Esophagus muscularis mucosa (tissue), 4 donors: ENCODE results near the gene IRX1. TPM values are rescaled to one million over a fixed set of nuclear protein-coding genes. Genes with fewer than 3 reads are reported as not detected.

ENCODE experiments used
- DNase-seq: peaks from one replicate; pipeline ENCODE4 v3.0.0-alpha.2; 2017; ENCODE audit errors: extremely low spot score
- H3K27ac ChIP-seq, 4 donors: fragments of 200-600 bp; sonication (generic); replicated peaks in 1 of 4; 1 replicate in 3 of 4; 2 replicates in 1 of 4; pipeline ENCODE4 v1.5.1; 2016 to 2019; ENCODE audit warnings: mild to moderate bottlenecking in 1 of 4
- H3K27me3 ChIP-seq, 4 donors: fragments of 200-600 bp; sonication (generic); one replicate each; pipeline versions ENCODE4 v1.5.1 to v1.6.0; 2016 to 2019
- H3K36me3 ChIP-seq, 4 donors: fragments of 200-600 bp; sonication (generic); one replicate each; pipeline ENCODE4 v1.5.1; 2016 to 2019
- H3K4me1 ChIP-seq, 4 donors: fragments of 200-600 bp; sonication (generic); one replicate each; pipeline ENCODE4 v1.5.1; 2016 to 2019
- H3K4me3 ChIP-seq, 4 donors: fragments of 200-600 bp; sonication (generic); 1 replicate in 2 of 4; 2 replicates in 2 of 4; pipeline ENCODE4 v1.5.1; 2016 to 2019; ENCODE audit warnings: mild to moderate bottlenecking in 4 of 4, moderate library complexity in 1 of 4
- H3K9me3 ChIP-seq, 4 donors: fragments of 200-600 bp; sonication (generic); 1 replicate in 3 of 4; 2 replicates in 1 of 4; pipeline ENCODE4 v1.5.1; 2016 to 2019
- EP300 ChIP-seq: sonication (generic); formaldehyde crosslinking; IDR thresholded peaks from one replicate; pipeline ENCODE4 v1.6.1; 2017; ENCODE audit warnings: antibody characterized with exemption
- POLR2A ChIP-seq: fragments of 450-650 bp; IDR thresholded peaks from one replicate; pipeline ENCODE4 v1.6.1; 2017; ENCODE audit warnings: antibody characterized with exemption, moderate library complexity, mild to moderate bottlenecking, low read depth
- POLR2AphosphoS5 ChIP-seq, 2 donors: sonication (generic); formaldehyde crosslinking; IDR thresholded peaks; one replicate each; pipeline ENCODE4 v1.6.1; 2017; ENCODE audit warnings: antibody characterized with exemption in 2 of 2
- WGBS: methylation state at CpG from one replicate; pipeline ENCODE4 v1.1.5; 2018; 5-methylcytosine and 5-hydroxymethylcytosine counted together
- intact Hi-C: fragments of 100-400 bp; cut with DNase I; formaldehyde crosslinking; loops from one replicate; pipeline ENCODE4 v1.15.1; 2023
- total RNA-seq, 4 donors: library from RNA; depleted of rRNA; stranded (reverse); fragments of >200 nt; gene quantifications; one replicate each; pipeline versions ENCODE4 v1.1.0 to v1.2.1, GENCODE V29; 2016
- TF ChIP-seq, protein P1 (sequence below), 3 experiments: fragments of 200-600 bp in 2 of 3; fragments of 450-650 bp in 1 of 3; sonication (generic) in 2 of 3; IDR thresholded peaks; one replicate each; pipeline ENCODE4 v1.5.1; 2017 to 2019; ENCODE audit warnings: antibody characterized with exemption in 3 of 3, mild to moderate bottlenecking in 2 of 3, moderate library complexity in 1 of 3

IRX1 gene
- total RNA-seq, 4 donors from 2014 or later = 0.17 TPM; not detected in 3

DNA sequence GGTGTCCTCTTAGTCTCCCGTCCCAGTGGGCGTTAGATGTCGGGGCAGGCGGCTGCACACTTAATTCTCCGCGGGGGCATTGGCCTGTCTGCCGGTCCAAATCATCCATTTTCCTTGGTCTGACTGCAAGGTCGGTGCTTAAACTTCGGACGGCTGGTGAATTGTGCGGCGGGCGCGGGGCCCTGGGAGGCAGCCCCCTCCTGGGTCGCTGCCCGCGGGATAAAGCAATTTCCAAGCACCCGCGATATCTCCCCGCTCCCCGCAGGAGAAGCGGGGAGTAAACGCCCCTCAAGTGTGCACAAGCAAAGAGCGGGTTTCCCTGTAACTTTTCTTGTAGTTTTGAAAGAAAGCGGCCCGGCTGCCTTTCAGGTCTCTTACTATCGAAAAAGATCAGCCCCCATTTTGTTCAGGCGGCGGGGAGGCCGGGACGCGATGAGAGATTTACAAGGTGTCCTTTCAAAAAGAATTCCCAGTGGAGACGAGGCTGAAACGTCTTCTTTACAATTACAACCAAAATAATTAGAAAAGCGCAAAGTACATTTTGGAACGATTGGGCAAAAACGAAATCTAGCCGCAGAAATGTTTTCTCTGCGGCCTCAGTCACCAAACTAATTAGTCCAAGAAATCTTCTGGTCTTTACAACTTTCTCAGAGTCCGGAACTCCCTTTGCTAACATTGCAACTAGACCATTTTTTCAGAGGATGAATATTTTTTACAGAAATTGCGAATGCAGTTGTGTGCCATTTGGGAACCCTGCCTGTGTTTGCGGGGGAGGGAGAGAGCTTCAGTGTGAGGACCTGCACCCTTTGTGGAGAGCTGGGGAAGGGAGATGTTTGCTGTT, 1.8 kb downstream of the IRX1 start:
- Histone ChIP-seq H3K4me1 (peaks cover 21 to 70% (median 54%) of the 10 kb centered on the region in 4 donors), H3K9me3 (no peaks in the 10 kb centered on the region), H3K36me3 (no peaks in the 10 kb centered on the region), H3K27ac (no peak overlapping the region), H3K4me3 (no peak overlapping the region), H3K27me3 (peaks cover 0 to 100% (median 70%) of the 10 kb centered on the region in 4 donors)
- no peak for TF ChIP-seq EP300
- TF ChIP-seq POLR2A = no peak
- no peak for TF ChIP-seq POLR2AphosphoS5 (IDR thresholded peaks at IDR 0.05)
- TF ChIP-seq, protein P1, sequence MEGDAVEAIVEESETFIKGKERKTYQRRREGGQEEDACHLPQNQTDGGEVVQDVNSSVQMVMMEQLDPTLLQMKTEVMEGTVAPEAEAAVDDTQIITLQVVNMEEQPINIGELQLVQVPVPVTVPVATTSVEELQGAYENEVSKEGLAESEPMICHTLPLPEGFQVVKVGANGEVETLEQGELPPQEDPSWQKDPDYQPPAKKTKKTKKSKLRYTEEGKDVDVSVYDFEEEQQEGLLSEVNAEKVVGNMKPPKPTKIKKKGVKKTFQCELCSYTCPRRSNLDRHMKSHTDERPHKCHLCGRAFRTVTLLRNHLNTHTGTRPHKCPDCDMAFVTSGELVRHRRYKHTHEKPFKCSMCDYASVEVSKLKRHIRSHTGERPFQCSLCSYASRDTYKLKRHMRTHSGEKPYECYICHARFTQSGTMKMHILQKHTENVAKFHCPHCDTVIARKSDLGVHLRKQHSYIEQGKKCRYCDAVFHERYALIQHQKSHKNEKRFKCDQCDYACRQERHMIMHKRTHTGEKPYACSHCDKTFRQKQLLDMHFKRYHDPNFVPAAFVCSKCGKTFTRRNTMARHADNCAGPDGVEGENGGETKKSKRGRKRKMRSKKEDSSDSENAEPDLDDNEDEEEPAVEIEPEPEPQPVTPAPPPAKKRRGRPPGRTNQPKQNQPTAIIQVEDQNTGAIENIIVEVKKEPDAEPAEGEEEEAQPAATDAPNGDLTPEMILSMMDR (IDR thresholded peaks at IDR 0.05) = no peak
- no peak for DNase-seq
- 16% methylated on average over 27 of the region's 42 CpGs for whole genome bisulfite sequencing
- intact Hi-C loops = no loop called here

DNA sequence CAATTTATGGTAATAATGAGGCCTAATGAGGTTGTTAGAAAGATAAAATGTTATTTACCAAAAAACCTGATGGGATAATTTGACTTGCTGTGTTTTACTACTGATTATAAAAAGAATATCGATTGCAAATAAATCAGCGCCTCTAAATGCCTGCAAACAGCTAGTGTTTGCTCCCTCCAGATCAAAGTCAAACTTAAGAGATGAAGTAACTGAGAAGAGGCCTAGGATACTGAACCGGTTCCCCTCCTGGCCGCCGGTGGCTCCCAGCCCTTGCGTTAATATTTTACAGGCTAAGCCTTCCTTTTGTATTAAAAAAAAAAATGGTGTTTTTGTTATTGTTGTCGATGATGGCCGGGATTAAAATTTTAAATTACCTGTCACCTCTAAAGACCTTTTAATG, 2.6 kb downstream of the IRX1 start:
- Histone ChIP-seq H3K9me3 (no peaks in the 10 kb centered on the region), H3K4me1 (peaks cover 26 to 78% (median 60%) of the 10 kb centered on the region in 4 donors), H3K4me3 (no peak overlapping the region), H3K27ac (no peak overlapping the region), H3K36me3 (no peaks in the 10 kb centered on the region), H3K27me3 (peaks cover 0 to 100% (median 76%) of the 10 kb centered on the region in 4 donors)
- no peak for DNase-seq
- TF ChIP-seq, protein P1 (IDR thresholded peaks at IDR 0.05) = no peak
- no peak for TF ChIP-seq EP300
- no peak for TF ChIP-seq POLR2A
- TF ChIP-seq POLR2AphosphoS5 (IDR thresholded peaks at IDR 0.05) = no peak
- 32% methylated on average over 8 of the region's 8 CpGs for WGBS
- intact Hi-C loops = no loop called here

DNA sequence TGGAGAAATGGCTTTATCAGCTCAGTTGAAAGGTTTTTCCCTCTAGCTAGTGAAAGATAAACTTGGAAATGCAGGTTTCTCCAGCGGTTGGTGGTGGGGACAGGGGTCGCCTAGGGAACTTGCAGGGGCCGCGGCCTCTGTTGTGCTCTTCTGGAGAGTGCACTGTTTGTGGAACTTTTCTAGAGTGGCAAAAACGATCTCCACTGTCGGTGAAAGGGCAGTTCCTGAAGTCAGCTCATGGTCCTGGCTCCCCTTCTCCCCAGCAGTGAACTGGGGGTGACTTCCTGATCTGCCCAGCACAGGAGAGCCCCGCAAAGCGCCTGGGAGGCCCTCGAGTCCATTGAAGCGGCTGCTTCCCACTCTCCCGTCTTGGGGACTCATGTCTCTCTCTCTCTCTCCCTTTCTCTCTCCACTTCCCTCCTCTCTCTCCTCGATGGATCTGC, 3.2 kb downstream of the IRX1 start:
- no peak overlapping the region for H3K4me3 ChIP-seq
- H3K4me1 ChIP-seq = peaks cover 26 to 76% (median 60%) of the 10 kb centered on the region in 4 donors
- intact Hi-C loops = no loop called here
- no peaks in the 10 kb centered on the region for H3K9me3 ChIP-seq
- TF ChIP-seq POLR2AphosphoS5 (IDR thresholded peaks at IDR 0.05) (no peak), EP300 (no peak), POLR2A (no peak)
- TF ChIP-seq, protein P1 (IDR thresholded peaks at IDR 0.05) = no peak
- H3K36me3 ChIP-seq = no peaks in the 10 kb centered on the region
- DNase-seq = no peak
- H3K27ac ChIP-seq = no peak overlapping the region
- peaks cover 0 to 100% (median 79%) of the 10 kb centered on the region in 4 donors for H3K27me3 ChIP-seq
- WGBS = 19% methylated on average over 12 of the region's 12 CpGs

DNA sequence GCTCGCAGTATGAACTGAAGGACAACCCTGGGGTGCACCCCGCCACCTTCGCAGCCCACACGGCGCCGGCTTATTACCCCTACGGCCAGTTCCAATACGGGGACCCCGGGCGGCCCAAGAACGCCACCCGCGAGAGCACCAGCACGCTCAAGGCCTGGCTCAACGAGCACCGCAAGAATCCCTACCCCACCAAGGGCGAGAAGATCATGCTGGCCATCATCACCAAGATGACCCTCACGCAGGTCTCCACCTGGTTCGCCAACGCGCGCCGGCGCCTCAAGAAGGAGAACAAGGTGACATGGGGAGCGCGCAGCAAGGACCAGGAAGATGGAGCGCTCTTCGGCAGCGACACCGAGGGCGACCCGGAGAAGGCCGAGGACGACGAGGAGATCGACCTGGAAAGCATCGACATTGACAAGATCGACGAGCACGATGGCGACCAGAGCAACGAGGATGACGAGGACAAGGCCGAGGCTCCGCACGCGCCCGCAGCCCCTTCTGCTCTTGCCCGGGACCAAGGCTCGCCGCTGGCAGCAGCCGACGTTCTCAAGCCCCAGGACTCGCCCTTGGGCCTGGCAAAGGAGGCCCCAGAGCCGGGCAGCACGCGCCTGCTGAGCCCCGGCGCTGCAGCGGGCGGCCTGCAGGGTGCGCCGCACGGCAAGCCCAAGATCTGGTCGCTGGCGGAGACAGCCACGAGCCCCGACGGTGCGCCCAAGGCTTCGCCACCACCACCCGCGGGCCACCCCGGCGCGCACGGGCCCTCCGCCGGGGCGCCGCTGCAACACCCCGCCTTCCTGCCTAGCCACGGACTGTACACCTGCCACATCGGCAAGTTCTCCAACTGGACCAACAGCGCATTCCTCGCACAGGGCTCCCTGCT, 3.8 kb downstream of the IRX1 start:
- no peaks in the 10 kb centered on the region for H3K36me3 ChIP-seq
- H3K27me3 ChIP-seq = peaks cover 0 to 100% (median 74%) of the 10 kb centered on the region in 4 donors
- no peak overlapping the region for H3K27ac ChIP-seq
- intact Hi-C loops = no loop called here
- 5% methylated on average over 26 of the region's 86 CpGs for WGBS
- TF ChIP-seq EP300 = no peak
- TF ChIP-seq POLR2AphosphoS5 (IDR thresholded peaks at IDR 0.05) = no peak
- TF ChIP-seq POLR2A = no peak
- TF ChIP-seq, protein P1 (IDR thresholded peaks at IDR 0.05) = no peak
- H3K4me3 ChIP-seq = no peak overlapping the region
- no peak for DNase-seq
- H3K4me1 ChIP-seq = peaks cover 21 to 70% (median 53%) of the 10 kb centered on the region in 4 donors
- H3K9me3 ChIP-seq = no peaks in the 10 kb centered on the region
